T-helper 2 cell treated with Interferon-gamma antibody and Interleukin-4, amounts not matched to agents 100 ng/mL and 5 ng/mL, for 36 hours (primary cell): Measurements from ENCODE around the gene SSX2IP. TPM values are rescaled to one million over a fixed set of nuclear protein-coding genes. Genes with fewer than 3 reads are reported as not detected.
"Not testable (repeated sequence)": the region's sequence is repeated elsewhere in the genome, so short reads cannot be mapped to it uniquely, and the experiment has no call there.

Experiments used
- intact Hi-C: fragments of 100-400 bp; cut with micrococcal nuclease; formaldehyde crosslinking; loops from one replicate; pipeline ENCODE4 v1.15.1; 2023
- total RNA-seq: library from RNA; stranded (reverse); gene quantifications from 2 replicates; pipeline ENCODE4 v1.2.3, GENCODE V29; 2022

The SSX2IP gene
- total RNA-seq, 1 donor from 2014 or later: 17.0 TPM

GRCh38 chr1:84621553-84621952 is 68.7 kb downstream of the SSX2IP start:
- intact Hi-C loops: loop anchor here (1.0 to 5.0 kb wide), 6 partner anchors 115 to 324 kb away; partner anchors contain the start of genes GNG5 and SPATA1

DNA sequence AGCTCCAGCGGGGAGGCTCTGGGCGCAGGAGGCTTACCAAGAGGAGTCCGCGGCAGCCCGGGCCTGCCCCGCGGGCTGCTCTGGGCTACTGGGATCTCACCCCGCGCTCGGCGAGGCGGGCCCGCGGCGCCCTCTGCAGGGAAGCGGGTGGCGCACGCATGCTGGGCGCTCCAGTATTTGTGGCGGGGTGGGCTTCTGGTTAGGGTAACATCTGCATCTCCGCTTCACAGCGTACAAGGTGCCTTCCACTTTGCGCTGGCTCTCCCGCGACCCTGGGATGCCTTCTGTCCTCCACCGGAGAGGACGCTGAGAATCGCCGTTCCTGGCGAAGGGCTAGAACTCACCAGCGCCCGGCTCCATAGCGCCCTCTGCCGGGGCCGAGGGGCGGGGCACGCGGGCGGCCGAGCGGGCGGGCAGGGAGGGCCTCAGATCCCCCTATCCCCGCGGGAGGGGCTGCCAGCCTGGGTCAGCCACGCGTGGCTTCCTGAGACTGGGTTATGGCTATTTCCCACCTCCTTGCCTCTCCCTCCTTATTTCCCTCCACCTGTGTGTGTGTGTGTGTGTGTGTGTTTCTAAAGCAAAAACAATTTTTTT is 69.4 kb downstream of the SSX2IP start:
- intact Hi-C loops: loop anchor here (1.0 to 5.0 kb wide), 11 partner anchors 47 to 480 kb away; partner anchors contain the start of genes CTBS, GNG5, RPF1 and SPATA1

DNA sequence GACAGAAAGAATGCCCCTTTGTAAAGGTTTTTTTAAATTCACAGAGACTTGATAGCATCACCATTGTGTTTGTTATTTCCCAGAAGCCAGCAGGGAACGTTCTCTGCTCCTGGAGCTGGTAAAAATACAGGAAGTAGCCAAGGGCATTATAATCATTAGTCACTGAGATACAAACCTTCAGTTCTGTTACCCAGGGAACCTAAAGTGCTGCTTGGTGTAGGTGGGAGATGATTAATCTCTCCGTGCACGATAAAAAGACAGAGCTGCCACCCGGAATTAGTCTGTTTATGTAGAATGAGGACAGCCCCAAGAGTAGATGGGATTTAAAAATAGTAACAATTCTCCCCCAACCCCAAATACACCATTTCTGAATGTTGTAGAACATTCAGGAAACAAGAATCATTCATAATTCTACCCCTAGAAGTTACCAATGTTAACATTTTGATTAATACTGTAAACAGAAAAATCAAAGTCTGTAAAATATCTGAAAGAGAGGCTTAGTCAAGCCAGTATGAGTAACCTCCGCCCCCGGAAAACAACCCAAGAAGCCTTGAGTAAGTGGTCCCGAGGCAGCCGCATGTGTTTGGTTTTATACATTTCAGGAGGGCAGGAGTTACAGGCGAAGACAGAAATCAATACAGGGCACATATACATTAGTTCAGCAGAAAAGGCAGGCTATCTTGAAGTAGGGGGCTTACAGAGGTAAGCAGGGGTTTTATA is 70.7 kb downstream of the SSX2IP start:
- intact Hi-C loops: loop anchor here (1.0 to 5.0 kb wide), 8 partner anchors 45 to 478 kb away; partner anchors contain the start of genes CTBS and RPF1

DNA sequence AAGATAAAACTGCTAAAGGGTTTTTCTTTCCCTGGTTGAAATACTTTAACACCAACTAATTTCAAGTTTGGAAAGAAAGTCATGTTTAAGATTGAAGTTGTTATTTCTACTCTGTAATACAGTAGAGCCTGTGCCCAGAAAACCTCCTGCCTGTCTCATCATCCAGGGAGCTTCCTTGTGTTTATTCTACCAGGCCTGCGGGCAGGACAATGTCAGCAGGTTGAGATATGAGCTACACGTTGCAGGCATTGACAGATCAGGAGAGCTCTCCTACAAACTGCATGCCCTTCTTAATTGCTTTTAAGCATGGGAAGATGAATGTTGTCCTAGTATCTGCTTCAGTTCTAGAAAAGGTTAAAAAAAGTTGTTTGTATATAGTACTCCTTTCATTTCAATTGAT is 72.9 kb downstream of the SSX2IP start:
- intact Hi-C loops: no loop called here

DNA sequence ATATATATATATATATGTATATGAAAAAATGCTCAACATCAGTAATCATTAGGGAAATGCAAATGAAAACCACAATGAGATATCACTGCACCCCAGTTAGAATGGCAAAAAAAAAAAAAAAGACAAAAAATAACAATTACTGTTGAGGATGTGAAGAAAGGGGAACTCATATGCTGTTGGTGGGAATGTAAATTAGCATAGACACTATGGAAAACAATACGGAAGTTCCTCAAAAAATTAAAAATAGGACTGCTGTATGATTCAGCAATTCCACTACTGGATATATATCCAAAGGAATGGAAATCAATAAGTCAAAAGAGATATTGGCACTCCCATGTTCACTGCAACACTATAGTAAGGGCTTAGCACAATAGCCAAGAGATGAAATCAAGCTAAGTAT is 74.5 kb downstream of the SSX2IP start:
- intact Hi-C loops: no loop called here

DNA sequence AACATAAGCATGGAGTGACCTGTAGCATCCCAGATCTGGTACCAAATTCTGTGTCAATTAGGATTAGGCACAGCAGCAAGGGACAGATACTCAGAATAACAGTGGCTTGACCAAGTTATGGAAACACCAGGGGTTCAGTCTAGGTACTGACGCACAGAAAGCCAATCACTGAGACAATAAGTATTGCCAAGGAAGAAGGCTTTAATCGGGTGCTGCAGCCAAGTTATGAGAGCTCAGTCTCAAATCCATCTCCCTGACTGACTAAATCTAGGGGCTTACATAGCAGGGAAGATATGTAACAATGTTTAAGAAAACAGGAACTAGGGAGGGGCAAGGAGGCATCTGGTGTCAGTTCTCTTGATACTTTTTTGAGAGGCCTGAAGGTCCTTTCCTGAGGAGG is 76.4 kb downstream of the SSX2IP start:
- intact Hi-C loops: no loop called here

DNA sequence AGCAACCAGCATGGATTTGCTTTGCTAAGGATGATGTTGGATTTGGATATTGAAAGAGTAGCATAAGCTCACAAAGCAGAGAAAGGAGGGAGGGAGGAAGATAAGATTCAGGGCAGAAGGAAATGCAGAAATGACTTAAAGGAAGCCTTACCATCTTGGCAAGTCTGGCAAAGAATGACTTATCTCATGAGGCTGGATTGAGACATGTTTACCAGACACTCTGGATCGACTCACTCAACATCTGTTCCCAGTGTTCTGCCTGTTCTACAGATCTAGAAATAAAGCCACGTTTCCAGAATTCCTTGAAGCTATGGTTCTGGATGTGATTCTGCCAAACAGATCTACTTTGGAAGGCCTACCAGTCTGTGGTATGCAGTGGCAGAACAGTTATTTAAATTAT is 77.2 kb downstream of the SSX2IP start:
- intact Hi-C loops: no loop called here

DNA sequence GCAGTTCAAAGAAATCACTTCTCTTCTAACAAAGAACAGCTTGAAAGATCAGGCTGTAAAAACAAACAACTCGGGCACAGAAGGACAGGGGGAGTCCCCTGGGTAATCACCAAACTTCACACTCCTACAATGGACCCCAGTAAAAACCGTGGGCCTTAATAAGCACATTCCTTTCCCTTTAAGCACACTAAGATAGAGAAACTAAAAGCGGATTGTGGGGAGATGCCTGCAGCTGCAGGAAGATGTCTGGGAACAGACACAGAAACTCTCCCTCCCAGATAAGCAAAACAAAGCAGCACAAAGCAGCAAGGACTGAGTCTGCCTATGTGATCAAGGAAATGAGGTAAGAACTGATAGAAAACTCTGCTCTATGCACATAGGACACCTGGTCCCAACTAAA is 78.5 kb downstream of the SSX2IP start:
- intact Hi-C loops: no loop called here

DNA sequence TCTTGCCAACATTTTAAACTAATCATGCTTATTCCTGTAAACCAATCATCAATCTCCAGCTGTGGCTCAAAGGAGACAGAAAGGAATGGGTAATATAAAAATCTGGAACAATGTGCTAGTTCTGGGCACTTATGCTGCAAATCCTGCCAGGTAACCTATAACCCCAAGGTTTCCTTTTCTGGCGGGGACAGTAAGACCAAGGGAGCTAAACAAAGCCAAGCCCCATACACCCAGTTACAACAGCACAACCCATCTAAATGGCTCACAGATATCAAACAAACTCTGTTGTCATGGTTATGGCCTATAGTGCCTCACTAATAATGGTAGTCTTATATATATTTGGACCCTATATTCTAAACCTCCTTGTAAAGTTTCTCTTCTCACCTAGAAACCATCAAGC is 79.2 kb downstream of the SSX2IP start:
- intact Hi-C loops: no loop called here

GRCh38 chr1:84606977-84607376 is 83.3 kb downstream of the SSX2IP start:
- intact Hi-C loops: no loop called here

DNA sequence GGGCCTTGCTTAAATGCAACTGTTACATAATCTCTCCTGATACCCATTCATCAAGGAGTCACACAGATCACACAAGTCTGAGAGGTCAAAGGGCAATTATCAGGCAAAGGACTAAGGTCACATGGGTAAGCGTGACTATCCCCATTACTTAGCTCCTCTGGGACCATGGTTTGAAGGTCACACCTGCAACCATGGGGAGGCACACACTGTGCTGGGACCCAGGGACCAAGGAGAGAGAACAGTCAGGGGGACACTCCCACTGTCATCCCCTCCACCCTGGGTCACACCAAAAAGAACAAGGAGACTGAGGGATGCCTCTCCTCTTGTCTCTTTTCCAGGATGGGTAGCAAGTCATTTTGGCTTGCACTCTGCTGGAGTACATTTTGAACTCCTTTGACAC is 85.1 kb downstream of the SSX2IP start:
- intact Hi-C loops: no loop called here

DNA sequence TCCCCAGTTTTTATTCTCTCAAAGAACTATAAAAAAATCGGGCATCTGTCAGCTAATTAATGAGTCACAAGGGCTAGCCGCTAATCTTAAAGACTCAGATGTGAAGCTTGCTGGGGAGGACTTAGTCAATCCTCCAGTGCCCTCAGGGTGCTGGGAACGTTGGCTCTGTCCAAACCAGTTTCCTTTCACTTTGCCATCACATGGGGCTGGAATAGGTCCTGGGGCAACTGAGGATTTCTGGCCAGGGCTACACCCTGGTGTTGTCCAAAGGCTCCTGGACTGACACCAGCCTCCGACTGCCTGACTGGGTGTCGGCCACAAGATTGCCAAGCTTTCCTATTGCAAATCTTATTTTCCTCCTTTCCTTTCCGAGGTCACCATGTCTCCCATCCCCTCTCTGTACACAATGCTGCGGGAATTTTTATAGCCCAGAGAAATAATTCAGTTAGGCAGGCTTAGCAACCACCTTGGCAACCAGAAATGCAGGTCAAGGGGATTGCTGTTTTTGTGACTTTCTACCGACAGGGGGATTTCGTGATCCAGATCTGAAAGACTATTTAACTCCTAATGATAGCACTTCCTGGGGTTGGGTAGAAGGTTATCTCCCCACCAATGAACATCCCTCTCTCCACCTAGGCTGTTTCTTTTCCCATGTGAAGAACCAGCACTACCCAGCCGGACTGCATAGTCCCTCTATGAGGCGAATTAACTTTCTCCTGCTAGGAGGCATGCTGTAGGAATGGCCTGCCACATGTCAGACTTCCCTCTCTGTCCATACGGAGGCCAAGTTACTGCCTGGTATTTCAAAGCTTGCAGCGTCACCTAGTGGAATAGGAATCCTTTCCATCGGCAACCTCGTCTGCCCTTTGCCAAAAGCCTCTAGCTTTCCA is 86.1 kb downstream of the SSX2IP start:
- intact Hi-C loops: no loop called here

DNA sequence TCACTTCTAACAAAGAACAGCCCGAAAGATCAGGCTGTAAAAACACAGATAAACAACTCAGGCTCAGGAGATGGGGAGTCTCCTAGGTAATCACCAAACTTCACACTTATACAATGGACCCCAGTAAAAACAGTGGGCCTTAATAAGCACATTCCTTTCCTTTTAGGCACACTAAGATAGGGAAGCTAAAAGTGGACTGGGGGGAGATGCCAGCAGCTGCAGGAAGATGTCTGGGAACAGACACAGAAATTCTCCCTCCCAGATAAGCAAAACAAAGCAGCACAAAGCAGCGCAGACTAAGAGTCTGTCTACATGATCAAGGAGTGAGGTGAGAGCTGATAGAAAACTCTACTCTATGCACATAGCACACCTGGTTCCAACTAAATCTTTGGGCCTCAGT is 87.0 kb downstream of the SSX2IP start:
- intact Hi-C loops: no loop called here

DNA sequence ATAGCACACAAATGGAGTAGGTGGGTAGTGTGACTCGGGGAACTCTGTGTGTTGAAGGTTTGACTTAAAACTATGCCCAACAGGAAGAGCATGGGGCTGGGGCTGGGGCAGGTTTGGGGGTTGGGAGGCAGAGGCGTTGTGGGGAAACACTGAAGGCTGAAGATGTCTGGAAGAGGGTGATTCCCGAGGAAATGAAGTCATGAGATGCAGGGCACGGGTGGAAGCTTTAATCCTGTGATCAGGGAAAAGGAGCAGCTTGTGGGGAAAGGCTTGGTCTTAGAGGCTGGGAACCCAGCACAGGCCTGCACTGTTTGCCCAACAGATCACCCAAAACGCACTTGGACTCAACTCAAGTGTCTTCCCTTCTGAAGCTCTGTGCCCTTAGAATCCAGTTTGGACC is 89.5 kb downstream of the SSX2IP start:
- intact Hi-C loops: no loop called here

DNA sequence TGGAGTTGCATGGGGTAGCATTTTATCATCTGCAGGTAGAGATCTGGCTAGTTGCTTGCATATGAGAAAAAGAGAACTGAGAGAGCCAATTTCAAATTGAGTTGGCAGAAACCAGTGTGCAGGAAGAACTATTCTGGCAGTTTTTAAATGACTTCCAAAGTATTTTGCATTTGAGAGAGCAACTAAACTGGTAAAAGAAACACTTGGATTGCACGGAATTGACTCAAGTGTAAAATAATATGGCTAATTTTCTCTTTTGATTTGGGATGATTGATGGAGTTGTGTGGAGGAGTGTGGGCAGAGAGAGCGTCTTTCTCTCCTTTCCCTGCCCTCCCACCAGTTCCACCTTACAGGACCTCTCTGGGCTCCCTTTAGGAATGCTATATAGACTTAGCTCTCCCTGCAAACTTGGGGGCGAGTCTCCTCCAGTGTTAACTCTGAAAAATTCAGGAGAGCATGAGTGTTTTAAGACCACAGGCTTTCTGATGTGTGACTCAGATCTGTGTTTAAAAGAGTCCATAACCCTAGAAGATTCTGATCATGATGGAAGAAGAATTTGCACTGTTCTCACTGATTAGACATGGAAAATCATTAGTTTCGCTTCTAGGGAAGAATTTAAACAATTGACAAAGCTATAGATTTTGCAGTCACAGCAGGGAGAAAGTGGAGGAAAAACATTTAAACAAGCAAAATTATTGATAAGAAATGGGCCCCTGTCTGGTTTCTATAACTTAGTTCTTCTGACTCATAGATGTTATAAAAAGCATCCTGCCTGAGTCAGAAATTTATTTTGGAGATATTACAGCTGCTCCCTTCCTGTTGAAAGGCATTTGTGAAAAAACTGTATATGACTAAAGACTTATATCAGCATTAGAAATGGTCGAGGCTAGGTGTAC is 91.2 kb downstream of the SSX2IP start:
- intact Hi-C loops: no loop called here

- intact Hi-C loops: no loop called here
These were observed 91.8 kb downstream of the SSX2IP start for GRCh38 chr1:84598418-84598817.

GRCh38 chr1:84597011-84597410 is 93.2 kb downstream of the SSX2IP start:
- intact Hi-C loops: no loop called here

GRCh38 chr1:84594959-84595358 is 95.3 kb downstream of the SSX2IP start:
- intact Hi-C loops: not testable (repeated sequence)
